Activated CD4-positive, alpha-beta T cell treated with anti-CD3 and anti-CD28 coated beads for 24 hours (primary cell): ENCODE data around the gene TRAF3.
"Not testable (repeated sequence)": the region's sequence is repeated elsewhere in the genome, so short reads cannot be mapped to it uniquely, and the experiment has no call there.

ENCODE experiments used
- DNase-seq, 2 donors: peaks; one replicate each; pipeline ENCODE4 v3.0.0-alpha.2; 2020; ENCODE audit warnings: low read depth in 2 of 2

The TRAF3 gene

GRCh38 chr14:102829016-102829548, 51.8 kb downstream of the TRAF3 start:
- no peak for DNase-seq

DNA sequence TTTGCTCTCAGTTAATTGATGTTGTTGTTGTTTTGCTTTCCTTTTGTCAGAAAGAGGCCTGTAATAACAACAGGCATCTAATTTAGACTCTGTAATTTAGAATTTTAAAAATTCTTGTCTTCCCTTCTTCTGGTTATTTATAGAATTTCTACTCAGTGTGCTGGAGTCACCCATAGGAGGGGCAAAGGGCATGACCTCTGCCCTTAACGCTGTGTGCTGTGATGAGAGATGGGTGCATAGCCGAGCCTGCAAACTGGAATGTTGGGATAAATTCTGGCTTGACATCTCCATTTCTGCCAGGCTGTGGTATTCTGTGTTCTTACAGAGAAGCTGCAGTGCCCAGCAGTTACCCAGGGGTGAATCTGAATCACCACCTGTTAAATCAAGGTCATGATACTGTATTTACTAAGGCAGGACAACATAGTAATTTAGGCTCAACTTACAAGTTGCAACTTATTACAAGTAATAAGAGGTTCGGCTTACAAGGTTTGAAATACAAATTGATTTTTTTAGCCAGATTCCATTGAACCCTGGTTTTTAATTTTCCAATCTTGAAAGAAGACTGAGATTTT, 53.3 kb downstream of the TRAF3 start:
- DNase-seq = no peak

DNA sequence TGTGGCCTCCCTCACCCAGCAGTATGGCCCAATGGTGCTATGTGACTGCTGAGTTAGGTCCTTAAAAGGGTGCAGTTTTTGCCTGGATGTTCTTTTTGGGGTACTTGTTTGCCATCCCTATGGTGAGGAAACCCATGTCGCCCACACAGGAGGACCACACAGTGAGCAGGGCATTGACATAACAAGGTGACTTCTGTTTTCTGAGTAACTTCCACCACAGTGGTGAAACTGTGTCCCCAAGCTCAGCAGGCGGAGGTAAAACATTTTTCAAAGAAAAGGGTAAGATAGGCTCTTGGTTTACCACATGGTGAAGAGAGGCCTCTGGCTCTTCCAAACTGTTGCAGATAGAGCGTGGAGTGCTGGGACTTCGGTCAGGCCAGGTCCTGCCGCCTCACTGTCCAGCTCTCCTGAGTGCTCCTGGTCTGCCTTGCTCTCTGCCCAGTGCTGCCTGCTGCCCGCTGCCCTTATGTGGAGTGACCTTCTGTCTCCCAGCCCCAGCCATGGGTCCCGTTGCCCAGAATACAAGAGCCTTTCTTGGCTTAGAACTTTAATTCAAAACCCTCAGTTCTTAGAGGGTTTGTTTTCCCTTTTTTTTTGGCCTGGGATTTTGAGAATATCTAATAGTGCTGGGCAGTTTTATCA, 54.0 kb downstream of the TRAF3 start:
- no peak for DNase-seq

DNA sequence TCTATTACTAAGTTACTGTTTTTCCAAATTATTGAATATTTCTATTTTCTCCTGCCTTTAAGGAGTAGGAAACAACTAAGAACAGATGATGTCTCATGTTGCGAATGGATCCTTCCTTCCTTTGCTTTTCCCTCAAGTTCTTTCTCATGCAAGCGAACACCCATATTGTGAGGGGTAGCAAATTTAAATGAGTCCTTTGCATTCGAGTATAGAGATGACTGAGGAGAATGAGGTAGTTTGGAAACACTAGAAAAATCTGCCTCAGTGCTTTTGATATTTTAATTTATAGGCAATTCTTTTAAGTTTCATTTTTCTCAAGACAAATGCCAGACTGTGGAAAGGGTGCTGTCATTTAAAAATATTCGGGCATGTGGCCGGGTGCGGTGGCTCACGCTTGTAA, 56.1 kb downstream of the TRAF3 start:
- no peak for DNase-seq

DNA sequence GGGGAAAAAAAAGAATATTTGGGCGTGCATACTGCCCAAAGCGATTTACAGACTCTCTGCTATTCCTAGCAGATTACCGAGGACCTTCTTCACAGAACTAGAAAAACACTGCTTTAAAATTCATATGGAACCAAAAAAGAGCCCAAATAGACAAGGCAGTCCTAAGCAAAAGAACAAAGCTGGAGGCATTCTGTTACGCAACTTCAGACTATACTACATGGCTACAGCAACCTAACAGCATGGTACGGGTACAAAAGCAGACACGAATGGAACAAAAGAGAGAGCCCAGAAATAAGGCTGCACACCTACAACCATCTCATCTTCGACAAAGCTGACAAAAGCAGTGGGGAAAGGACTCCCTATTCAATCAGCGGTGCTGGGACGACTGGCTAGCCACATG, 56.7 kb downstream of the TRAF3 start:
- DNase-seq = no peak

GRCh38 chr14:102835959-102836358, 58.7 kb downstream of the TRAF3 start:
- DNase-seq = no peak

DNA sequence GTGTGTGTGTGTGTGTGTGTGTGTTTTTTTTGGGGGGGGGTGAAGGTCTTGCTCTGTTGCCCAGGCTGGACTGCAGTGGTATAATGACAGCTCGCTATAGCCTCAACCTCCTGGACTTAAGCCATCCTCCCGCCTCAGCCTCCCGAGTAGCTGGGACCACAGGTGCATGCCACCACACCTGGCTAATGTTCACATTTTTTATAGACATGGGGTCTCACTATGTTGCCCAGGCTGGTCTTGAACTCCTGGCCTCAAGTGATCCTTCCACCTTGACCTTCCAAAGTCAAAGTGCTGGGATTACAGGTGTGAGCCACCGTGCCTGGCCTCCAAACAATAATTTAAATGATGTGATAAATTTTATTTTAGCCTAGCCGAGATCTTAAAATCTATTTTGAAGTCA, 59.9 kb downstream of the TRAF3 start:
- DNase-seq = not testable (repeated sequence)

GRCh38 chr14:102838501-102838900, 61.3 kb downstream of the TRAF3 start:
- DNase-seq = no peak

- no peak for DNase-seq
Observed at GRCh38 chr14:102840115-102840514, 62.9 kb downstream of the TRAF3 start.

DNA sequence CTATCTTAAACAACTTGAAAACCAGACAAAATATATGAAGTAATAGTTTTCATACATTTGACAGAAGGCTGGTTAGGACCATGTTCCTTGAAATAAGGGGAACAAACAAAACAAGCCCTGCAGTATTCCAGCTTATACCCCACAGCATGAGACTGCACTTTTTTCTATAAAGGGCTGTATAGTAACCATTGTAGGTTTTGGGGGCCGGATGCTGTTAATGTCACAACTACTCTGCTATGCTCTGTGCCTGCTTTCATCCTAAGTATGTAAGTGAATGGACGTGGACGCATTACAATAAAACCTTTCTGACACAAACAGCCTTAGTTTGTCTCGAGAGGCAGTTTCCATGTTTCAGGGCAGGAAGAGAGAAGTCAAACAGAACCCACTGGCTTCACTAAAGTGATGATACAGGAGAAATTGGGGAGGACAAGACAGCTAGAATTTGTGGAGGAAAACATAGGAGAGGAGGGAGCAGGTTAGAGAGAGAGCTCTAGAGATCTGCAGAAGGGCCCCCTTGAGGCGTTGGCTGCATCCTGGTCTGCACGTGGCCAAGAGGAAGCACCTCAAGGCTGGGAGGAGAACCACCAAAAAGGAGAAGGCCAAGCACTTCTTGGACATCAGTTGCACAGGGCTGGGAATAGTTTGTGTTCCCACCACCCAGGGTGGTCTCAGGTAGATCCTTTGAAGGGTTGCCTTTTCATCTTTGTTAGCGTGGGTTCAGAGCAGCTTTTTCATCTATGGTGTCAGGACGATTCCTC, 63.7 kb downstream of the TRAF3 start:
- DNase-seq = no peak

DNA sequence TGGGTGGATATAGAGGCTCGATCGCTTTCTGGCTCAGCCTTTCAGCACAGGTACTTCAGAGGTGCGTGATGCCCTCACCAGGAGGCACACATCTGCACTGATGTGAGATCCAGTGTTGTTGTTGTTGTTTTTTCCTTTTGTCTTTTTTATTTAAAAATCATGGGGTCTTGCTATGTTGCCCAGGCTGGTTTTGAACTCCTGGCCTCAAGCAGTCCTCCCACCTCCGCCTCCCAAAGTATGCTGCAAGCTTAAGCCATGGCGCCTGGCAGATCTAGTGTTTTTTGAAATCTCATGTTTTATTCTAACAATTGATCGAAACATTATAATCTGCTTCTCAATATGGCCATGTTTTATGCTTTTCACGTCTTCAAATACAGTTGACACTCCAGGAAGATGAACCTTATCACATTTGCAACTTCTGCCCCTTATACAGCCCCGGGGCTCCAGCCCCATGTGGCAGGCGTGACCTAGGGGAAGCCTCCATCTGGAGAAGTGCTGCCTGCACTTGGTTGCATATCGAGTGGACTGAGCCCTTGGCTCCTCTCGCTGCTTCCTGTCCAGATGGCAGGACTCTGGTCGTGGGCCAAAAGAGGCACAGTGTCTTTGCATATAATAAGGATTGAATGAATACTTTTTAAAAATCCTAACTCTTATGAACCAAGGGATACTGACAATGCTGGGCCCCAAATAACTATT, 71.7 kb downstream of the TRAF3 start:
- DNase-seq = no peak

GRCh38 chr14:102849526-102850379, 72.5 kb downstream of the TRAF3 start:
- no peak for DNase-seq

- DNase-seq = no peak
Observed at GRCh38 chr14:102853648-102854047, 76.4 kb downstream of the TRAF3 start.

GRCh38 chr14:102854091-102854703, 76.9 kb downstream of the TRAF3 start:
- no peak for DNase-seq

DNA sequence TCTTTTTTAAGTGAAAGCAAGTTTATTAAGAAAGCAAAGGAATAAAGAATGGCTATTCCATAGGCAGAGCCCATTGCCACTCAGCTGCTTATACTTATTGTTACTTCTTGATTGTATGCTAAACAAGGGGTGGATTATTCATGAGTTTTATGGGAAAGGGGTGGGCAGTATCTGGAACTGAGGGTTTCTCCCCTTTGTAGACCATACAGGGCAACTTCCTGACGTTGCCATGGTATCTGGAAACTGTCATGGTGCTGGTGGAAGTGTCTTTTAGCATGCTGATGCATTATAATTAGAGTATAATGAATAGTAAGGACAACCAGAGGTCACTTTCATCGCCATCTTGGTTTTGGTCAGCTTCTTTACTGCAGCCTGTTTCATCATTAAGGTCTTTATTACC, 78.9 kb downstream of the TRAF3 start:
- DNase-seq = no peak

GRCh38 chr14:102857444-102857843, 80.2 kb downstream of the TRAF3 start:
- DNase-seq = no peak

- no peak for DNase-seq
Observed at GRCh38 chr14:102859911-102860310, 82.7 kb downstream of the TRAF3 start.

DNA sequence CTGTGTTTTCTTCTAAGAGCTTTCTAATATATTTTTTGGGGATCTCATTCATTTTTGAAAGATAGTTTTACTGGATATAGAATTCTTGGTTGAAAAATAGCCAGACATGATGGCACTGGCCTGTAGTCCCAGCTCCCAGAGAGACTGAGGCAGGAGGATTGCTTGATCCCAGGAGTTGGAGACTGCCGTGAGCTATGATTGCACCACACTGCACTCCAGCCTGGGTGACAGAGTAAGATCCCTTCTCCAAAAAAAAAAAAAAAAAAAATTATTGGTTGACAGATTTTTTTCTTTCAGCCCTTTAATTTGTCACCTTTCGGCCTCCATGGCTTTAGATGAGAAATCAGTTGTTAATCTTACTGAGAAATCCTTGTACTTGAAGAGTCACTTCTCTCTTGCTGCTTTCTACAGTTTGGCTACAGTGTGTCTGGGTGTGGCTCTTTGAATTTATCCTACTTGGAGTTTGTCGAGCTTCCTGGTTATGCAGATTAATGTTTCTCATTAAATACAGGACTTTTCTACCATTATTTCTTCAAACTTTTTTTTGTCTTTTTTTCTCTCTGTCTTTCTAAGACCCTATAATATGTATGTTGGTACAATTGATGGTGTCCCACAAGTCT, 85.0 kb downstream of the TRAF3 start:
- DNase-seq = no peak

GRCh38 chr14:102863381-102863780, 86.1 kb downstream of the TRAF3 start:
- no peak for DNase-seq

GRCh38 chr14:102865916-102866315, 88.7 kb downstream of the TRAF3 start:
- DNase-seq = not testable (repeated sequence)
